HG03025 (cell line): ENCODE measurements around the gene NXPE4.
"Not testable (repeated sequence)": the region's sequence is repeated elsewhere in the genome, so short reads cannot be mapped to it uniquely, and the experiment has no call there.

Experiments used
- ATAC-seq: cut with Tn5 transposase; IDR thresholded peaks from one replicate; pipeline ENCODE4 v1.9.1; 2021; ENCODE audit warnings: mild to moderate bottlenecking, moderate library complexity; ENCODE audit not compliant: unreplicated experiment, low FRiP score

The NXPE4 gene

DNA sequence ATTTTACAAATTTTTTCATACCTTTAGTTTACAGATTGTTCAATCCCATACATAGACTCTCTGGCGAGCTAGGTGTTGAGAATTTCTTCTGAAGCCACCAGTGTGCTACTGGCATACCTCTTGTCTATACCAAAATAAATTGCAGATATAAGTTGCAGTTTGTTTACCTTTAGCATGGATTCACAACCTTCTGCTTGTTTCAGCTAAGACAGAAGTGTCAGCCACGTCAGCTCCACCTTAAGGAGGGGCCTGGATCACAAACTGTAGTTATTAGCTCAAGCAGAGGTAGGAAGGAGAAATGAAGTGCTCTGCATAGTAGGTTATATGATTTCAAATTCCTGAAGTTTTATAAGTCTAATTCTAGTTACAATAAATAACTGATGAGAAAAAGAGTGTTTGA lies at the start of gene NXPE4:
TSS of gene NXPE4 (minus strand) at position 216 of the 400 bp plus-strand sequence. CDS start 1,027 bp downstream, outside the sequence.
- no peak for ATAC-seq

DNA sequence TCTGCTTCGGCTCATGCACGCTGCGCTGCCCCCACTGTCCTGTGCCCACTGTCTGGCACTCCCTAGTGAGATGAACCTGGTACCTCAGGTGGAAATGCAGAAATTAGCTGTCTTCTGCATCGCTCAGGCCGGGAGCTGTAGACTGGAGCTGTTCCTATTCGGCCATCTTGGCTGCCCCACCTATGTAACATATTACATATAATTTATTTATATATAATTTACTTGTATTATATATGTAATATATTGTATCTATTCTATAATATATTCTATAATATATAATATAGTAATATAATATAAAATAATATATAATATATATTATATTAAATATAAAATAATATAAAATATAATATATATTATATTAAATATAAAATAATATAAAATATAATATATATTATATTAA lies 43.9 kb upstream of the NXPE4 start:
- not testable (repeated sequence) for ATAC-seq

DNA sequence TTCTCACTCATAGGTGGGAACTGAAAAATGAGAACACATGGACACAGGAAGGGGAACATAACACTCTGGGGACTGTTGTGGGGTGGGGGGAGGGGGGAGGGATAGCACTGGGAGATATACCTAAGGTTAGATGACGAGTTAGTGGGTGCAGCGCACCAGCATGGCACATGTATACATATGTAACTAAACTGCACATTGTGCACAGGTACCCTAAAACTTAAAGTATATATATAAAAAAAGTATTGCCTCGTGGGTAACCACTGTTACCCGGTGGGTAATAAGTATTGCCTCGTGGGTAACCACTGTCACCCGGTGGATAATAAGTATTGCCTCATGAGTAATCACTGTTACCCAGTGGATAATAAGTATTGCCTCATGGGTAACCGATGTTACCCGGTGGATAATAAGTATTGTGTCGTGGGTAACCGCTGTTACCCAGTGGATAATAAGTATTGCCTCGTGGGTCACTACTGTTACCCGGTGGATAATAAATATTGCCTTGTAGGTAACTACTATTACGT lies 35.9 kb upstream of the NXPE4 start:
- ATAC-seq = not testable (repeated sequence)

DNA sequence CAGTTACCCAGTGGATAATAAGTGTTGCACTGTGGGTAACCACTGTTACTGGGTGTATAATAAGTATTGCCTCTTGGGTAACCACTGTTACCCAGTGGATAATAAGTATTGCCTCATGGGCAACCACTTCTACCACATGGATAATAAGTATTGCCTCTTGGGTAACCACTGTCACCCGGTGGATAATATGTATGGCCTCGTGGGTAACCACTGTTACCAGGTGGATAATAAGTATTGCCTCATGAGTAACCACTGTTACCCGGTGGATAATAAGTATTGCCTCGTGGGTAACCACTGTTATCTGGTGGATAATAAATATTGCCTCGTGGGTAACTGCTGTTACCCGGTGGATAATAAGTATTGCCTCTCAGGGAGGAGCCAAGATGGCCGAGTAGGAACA lies 29.7 kb upstream of the NXPE4 start:
- no peak for ATAC-seq

DNA sequence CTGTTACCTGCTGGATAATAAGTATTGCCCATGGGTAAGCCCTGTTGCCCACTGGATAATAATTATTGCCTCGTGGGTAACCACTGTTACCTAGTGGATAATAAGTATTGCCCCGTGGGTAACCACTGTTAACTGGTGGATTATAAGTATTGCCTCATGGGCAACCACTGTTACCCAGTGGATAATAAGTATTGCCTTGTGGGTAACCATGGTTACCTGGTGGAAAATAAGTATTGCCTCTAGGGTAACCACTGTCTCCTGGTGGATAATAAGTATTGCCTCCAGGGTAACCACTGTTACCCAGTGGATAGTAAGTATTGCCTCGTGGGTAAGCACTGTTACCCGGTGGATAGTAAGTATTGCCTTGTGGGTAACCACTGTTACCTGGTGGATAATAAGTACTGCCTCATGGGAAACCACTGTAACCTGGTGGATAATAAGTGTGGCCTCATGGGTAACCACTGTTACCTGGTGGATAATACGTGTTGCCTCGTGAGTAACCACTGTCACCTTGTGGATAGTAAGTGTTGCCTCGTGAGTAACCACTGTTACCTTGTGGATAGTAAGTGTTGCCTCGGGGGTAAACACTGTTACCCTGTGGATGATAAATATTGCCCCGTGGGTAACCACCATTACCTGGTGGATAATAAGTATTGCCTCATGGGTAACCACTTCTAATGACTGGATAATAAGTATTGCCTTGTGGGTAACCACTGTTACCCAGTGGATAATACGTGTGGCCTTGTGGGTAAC lies 29.0 kb upstream of the NXPE4 start:
- no peak for ATAC-seq

DNA sequence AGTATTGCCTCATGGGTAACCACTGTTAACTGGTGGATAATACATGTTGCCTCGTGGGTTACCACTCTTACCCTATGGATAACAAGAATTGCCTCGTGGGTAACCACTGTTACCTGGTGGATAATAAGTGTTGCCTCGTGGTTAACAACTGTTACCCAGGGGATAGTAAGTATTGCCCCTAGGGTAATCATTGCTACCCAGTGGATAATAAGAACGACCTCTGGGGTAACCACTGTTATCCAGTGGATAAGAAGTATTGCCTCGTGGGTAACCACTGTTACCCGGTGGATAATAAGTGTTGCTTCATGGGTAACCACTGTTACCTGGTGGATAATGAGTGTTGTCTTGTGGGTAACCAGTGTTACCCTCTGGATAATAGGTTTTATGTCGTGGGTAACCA lies 28.1 kb upstream of the NXPE4 start:
- ATAC-seq = no peak

DNA sequence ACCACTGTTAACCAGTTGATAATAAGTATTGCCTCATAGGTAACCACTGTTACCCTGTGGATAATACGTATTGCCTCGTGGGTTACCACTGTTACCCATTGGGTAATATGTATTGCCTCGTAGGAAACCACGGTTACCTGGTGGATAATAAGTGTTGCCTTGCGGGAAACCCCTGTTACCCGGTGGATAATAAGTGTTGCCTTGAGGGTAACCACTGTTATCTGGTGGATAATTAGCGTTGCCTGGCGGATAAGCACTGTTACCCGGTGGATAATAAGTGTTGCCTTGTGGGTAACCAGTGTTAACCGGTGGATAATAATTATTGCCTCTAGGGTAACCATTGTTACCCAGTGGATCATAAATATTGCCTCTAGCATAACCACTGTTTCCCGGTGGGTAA lies 27.3 kb upstream of the NXPE4 start:
- no peak for ATAC-seq

DNA sequence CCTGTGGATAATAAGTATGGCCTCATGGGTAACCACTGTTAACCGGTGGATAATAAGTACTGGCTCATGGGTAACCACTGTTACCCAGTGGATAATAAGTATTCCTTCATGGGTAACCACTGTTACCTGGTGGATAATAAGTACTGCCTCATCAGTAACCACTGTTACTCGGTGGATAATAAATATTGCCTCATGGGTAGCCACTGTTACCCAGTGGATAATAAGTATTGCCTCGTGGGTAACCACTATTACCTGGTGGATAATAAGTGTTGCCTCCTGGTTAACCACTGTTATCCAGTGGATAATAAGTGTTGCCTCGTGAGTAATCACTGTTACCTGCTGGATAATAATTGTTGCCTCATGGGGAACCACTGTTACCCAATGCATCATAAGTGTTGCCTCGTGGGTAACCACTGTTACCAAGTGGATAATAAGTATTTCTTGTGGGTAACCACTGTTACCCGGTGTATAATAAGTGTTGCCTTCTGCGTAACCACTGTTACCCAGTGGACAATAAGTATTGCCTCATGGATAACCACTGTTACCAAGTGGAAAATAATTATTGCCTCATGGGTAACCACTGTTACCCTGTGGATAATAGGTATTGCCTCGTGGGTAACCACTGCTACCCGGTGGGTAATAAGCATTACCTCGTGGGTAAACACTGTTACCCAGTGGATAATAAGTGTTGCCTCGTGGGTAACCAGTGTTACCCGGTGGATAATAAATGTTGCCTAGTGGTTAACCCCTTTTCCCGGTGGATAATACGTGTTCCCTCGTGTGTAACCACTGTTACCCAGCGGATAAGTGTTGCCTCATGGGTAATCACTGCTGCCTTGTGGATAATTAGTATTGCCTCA lies 26.6 kb upstream of the NXPE4 start:
- ATAC-seq = no peak

DNA sequence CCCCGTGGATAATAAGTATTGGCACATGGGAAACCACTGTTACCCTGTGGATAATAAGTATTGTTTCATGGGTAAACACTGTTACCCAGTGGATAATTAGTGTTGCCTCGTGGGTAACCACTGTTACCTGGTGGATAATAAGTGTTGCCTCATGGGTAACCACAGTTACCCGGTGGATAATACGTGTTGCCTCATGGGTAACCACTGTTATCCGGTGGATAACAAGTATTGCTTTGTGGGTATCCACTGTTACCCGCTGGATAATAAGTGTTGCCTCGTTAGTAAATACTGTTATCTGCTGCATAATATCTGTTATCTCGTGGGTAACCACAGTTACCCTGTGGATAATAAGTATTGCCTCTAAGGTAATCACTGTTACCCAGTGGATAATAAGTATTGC lies 25.5 kb upstream of the NXPE4 start:
- no peak for ATAC-seq

DNA sequence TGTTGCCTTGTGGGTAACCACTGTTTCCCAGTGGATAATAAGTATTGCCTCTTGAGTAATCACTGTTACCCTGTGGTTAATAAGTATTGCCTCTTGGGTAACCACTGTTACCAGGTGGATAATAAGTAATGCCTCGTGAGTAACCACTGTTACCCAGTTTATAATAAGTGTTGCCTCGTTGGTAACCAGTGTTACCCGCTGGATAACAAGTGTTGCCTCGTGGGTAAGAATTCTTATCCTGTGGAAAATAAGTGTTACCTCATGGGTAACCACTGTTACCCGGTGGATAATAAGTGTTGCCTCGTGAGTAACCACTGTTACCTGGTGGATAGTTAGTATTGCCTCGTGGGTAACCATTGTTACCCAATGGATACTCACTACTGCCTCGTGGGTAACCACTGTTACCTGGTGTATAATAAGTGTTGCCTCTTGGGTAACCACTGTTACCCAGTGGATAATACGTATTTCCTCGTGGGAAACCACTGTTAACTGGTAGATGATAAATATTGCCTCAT lies 24.1 kb upstream of the NXPE4 start:
- ATAC-seq = no peak

DNA sequence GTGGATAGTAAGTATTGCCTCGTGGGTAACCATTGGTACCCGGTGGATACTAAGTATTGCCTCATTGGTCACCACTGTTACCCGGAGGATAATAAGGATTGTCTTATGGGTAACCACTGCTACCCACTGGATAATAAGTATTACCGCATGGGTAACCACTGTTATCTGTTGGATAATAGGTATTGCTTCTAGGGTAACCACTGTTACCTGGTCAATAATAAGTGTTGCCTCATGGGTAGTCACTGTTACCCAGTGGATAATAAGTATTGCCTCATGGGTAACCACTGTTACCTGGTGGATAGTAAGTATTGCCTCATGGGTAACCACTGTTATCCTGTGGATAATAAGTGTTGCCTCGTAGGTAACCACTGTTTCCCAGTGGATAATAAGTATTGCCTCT lies 22.6 kb upstream of the NXPE4 start:
- no peak for ATAC-seq

DNA sequence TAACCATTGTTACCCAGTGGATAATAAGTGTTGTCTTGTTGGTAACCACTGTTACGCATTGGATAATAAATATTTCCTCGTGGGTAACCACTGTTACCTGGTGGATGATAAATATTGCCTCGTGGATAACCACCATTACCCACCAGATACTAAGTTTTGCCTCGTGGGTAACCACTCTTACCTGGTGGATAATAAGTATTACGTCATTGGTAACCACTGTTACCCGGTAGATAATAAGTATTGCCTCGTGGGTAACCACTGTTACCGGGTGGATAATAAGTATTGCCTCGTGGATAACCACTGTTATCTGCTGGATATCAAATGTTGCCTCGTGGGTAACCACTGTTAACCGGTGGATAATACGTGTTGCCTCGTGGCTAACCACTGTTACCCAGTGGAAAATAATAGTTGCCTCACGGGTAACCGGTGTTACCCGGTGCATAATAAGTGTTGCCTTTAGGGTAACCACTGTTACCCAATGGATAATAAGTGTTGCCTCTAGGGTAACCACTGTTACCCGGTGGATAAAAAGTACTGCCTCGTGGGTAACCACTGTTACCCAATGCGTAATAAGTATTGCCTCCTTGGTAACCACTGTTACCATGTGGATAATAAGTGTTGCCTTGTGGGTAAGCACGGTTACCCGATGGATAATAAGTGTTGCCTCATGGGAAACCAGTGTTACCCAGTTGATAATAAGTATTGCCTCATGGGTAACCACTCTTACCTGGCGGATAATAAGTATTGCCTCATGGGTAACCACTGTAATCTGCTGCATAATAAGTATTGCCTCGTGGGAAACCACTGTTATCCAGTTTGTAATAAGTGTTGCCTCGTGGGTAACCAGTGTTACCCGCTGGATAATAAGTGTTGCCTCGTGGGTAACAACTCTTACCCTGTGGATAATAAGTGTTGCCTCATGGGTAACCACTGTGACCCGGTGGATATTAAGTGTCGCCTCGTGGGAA lies 21.9 kb upstream of the NXPE4 start:
- no peak for ATAC-seq

DNA sequence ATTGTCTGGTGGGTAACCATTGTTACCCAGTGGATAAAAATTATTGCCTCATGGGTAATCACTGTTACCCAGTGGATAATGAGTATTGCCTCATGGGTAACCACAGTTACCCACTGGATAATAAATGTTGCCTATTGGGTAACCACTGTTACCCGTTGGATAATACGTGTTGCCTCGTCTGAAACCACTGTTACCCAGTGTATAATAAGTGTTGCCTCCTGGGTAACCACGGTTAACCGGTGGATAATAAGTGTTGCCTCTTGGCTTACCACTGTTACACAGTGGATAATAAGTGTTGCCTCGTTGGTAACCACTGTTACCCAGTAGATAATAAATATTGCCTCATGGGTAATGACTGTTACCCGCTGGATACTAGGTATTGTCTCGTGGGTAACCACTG lies 20.9 kb upstream of the NXPE4 start:
- ATAC-seq = no peak

DNA sequence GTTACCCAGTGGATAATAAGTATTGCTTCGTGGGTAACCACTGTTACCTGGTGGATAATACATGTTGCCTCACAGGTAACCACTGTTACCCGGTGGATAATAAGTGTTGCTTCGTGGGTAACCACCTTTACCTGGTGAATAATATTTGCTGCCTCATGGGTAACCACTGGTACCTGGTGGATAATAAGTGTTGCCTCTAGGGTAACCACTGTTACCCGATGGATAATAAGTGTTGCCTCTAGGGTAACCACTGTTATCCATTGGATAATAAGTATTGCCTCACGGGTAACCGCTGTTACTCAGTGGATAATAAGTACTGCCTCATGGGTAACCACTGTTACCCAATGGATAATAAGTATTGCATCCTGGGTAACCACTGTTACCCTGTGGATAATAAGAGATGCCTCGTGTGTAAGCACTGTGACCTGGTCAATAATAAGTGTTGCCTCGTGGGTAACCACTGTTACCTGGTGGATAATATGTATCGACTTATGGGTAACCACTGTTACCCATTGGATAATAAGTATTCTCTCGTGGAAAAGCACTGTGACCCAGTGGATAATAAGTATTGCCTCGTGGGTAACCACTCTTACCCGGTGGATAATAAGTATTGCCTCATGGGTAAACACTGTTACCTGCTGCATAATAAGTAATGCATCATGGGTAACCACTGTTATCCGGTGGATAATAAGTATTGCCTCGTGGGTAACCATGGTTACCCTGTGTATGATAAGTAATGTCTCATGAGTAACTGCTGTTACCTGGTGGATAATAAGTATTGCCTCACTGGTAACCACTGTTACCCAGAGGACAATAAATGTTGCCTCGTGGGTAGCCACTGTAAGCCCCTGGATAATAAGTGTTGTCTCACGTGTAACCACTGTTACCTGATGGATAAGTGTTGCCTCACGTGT lies 20.1 kb upstream of the NXPE4 start:
- no peak for ATAC-seq

DNA sequence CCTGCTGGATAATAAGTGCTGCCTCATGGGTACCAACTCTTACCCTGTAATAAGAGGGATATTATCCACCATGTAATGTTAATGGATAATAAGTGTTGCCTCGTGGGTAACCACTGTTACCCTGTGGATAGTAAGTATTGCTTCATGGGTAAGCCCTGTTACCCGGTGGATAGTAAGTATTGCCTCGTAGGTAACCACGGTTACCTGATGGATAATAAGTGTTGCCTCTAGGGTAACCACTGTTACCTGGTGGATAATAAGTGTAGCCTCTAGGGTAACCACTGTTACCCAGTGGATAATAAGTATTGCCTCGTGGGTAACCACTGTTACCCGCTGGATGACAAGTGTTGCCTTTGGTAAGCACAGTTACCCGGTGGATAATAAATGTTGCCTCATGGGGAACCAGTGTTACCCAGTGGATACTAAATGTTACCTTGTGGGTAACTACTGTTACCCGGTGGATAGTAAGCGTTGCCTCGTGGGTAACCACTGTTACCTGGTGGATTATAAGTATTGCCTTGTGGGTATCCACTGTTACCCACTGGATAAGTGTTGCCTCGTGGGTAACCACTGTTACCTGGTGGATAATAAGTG lies 18.6 kb upstream of the NXPE4 start:
- no peak for ATAC-seq

DNA sequence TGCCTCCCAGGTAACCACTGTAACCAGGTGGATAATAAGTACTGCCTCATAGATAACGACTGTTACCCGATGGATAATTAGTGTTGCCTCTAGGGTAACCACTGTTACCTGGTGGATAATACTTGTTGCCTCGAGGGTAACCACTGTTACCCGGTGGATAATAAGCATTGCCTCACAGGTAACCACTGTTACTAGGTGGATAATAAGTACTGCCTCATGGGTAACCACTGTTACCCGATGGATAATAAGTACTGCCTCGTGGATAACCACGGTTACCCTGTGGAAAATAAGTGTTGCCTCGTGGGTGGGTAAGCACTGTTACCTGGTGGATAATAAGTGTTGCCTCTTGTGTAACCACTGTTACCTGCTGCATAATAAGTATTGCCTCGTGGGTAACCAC lies 17.5 kb upstream of the NXPE4 start:
- not testable (repeated sequence) for ATAC-seq

DNA sequence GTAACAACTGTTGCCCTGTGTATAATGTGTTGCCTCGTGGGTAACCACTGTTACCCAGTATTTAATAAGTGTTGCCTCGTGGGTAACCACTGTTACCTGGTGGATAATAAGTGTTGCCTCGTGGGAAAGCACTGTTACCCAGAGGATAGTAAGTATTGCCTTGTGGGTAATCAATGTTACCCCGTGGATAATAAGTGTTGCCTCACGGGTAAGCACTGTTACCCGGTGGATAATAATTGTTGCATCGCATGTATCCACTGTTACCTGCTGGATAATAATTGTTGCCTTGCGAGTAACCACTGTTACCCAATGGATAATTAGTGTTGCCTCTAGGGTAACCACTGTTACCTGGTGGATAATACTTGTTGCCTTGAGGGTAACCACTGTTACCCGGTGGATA lies 17.1 kb upstream of the NXPE4 start:
- ATAC-seq = no peak

DNA sequence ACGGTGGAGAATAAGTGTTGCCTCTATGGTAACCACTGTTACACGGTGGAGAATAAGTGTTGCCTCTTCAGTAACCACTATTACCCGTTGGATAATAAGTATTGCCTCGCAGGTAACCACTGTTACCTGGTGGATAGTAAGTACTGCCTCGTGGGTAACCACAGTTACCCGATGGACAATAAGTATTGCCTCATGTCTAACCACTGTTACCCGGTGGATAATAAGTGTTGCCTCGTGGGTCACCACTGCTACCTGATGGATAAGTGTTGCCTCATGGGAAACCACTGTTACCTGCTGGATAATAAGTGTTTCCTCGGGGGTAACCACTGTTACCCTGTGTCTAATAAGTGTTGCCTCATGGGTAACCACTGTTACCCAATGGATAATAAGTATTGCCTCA lies 16.6 kb upstream of the NXPE4 start:
- ATAC-seq = not testable (repeated sequence)
